Aorta (tissue), 5 donors: Measurements from ENCODE around the gene PDIK1L. TPM values are rescaled to one million over a fixed set of nuclear protein-coding genes. Genes with fewer than 3 reads are reported as not detected.

Experiments
- ATAC-seq: fragments of 200-7000 bp; cut with Tn5 transposase; one replicate; pipeline ENCODE4 v1.9.1; 2022; ENCODE audit warnings: moderate library complexity; ENCODE audit not compliant: low FRiP score
- DNase-seq, 2 donors: peaks; one replicate each; pipeline ENCODE4 v3.0.0-alpha.2; 2020
- H3K27ac ChIP-seq, 2 donors: one replicate each; pipeline ENCODE4 v1.5.1; 2013; ENCODE audit warnings: low read length in 2 of 2, mild to moderate bottlenecking in 2 of 2, moderate library complexity in 2 of 2, control low read depth in 1 of 2, inconsistent platforms in 1 of 2, low read depth in 1 of 2
- H3K27me3 ChIP-seq, 2 donors: one replicate each; pipeline ENCODE4 v1.6.1; 2013; ENCODE audit warnings: control low read depth in 1 of 2, low read length in 1 of 2, mild to moderate bottlenecking in 1 of 2, moderate library complexity in 1 of 2; ENCODE audit not compliant: insufficient read depth in 2 of 2, control insufficient read depth in 1 of 2
- H3K36me3 ChIP-seq, 2 donors: one replicate each; pipeline ENCODE4 v1.6.1; 2013; ENCODE audit warnings: control low read depth in 1 of 2, low read length in 1 of 2, mild to moderate bottlenecking in 1 of 2; ENCODE audit not compliant: insufficient read depth in 2 of 2, control insufficient read depth in 1 of 2
- H3K4me1 ChIP-seq, 2 donors: one replicate each; pipeline ENCODE4 v1.6.1; 2013; ENCODE audit warnings: low read length in 2 of 2, control low read depth in 1 of 2, mild to moderate bottlenecking in 1 of 2, moderate library complexity in 1 of 2; ENCODE audit not compliant: insufficient read depth in 2 of 2, control insufficient read depth in 1 of 2
- H3K4me3 ChIP-seq, 2 donors: one replicate each; pipeline ENCODE4 v1.5.1; 2013; ENCODE audit warnings: low read length in 2 of 2, control low read depth in 1 of 2, mild to moderate bottlenecking in 1 of 2
- H3K9me3 ChIP-seq: one replicate; pipeline ENCODE4 v1.6.1; 2013; ENCODE audit warnings: mild to moderate bottlenecking, low read length; ENCODE audit not compliant: control insufficient read depth
- WGBS, 2 donors: extraction: QIAGEN DNeasy Blood & Tissue Kit; methylation state at CpG; one replicate each; pipeline ENCODE4 v1.1.7; 2013; 5-methylcytosine and 5-hydroxymethylcytosine counted together
- intact Hi-C, 2 donors: fragments of 100-400 bp; cut with DNase I; formaldehyde crosslinking; loops; one replicate each; pipeline versions ENCODE4 v1.14.2 to v1.15.0; 2022
- polyA plus RNA-seq, 2 donors: library from polyadenylated mRNA; stranded (reverse); fragments of 200-250 nt; gene quantifications; one replicate each; pipeline ENCODE4 v1.2.3, GENCODE V29; 2013
- total RNA-seq, 2 donors: library from RNA; stranded (reverse); fragmentation: NEBNext Ultra II Directional; extraction: Animal tissue kit (Norgen Biotek cat#: 25700); gene quantifications; one replicate each; pipeline ENCODE4 v1.2.1, GENCODE V29; 2021
- donor health status: healthy with polysubstance abuse.
- donor health status: Bipolar disorder and iron deficiency.
- donor health status: DM: no; HTN: no; CAD: no.
- donor health status: DM: no; HTN: no; CAD: no.
- donor health status: DM: yes; HTN: yes; CAD: no.

PDIK1L gene
- total and polyA plus RNA-seq, 4 donors: 2.0 to 7.5 (median 5.1) TPM

DNA sequence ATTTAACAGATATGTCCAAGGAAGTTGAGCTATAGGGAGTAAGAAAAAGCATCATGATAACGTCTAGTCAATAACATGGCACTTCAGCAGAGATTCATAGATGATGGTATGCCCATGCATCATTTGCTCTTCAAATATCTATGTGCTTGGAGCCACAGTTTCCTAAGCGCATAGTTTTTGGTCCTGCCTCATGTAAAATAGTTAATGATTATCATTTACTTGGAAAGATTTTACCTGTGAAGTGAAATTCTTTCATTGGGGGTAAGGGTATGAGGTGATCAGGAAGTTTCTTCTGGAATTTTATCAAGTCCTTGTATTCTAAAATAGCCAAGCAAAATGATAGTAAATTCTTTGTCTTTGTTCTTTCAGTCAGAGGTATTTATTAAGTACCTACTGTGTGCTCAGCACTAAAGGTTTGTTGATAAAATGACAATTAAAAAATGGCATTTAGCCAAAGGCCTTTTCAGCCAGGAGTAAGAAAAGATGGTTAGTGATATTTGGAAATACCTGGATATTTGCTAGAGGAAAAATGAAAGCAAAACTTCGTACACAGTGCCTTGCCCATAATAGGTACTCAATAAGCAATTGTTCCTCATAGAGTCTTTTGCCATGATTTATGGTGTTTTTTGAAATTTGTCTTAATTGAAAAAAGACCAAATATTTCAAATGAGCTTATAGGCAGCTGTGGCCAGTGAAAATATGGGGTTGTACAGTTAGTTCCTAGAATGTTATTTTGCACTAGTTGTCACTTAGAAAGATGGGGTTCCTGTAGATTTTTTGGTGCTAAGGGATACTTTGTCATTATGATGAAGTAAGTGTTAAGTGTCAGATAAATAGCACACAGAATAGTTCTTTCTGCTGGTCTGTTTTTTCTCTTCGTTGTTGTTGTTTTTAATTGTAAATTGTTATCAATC is 13.1 kb downstream of the PDIK1L start:
- WGBS, 2 donors: 80 to 81% methylated on average over 4 of the region's 4 CpGs
- no peaks in the 10 kb centered on the region for H3K36me3 ChIP-seq
- H3K4me1 ChIP-seq: no peaks in the 10 kb centered on the region
- H3K27ac ChIP-seq: no peak overlapping the region
- intact Hi-C loops: no loop called here
- no peaks in the 10 kb centered on the region for H3K27me3 ChIP-seq
- H3K4me3 ChIP-seq: no peak overlapping the region
- ATAC-seq (no peak), DNase-seq (no peak)
- H3K9me3 ChIP-seq: no peaks in the 10 kb centered on the region

DNA sequence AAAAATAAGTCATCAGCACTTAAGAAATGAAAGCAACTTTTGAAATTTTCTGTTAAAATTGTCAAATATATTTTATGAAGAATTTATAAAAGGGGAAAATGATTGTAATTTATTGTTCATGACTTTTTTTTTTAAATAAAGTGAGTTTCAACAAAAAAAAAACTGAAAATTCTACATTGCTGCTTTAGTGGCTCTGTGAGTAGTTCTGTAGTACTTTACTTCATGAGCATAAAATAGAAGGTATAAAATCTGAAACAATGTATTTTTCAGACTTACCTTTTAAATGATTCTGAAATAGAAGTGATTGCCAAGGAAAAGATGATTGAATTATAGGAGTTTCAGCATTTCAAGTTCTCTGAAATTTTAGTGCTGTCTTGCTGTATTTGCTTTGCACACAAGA is 13.8 kb downstream of the PDIK1L start:
- intact Hi-C loops: no loop called here
- no peak for DNase-seq
- Histone ChIP-seq H3K27ac (no peak overlapping the region), H3K36me3 (no peaks in the 10 kb centered on the region), H3K27me3 (no peaks in the 10 kb centered on the region), H3K4me1 (no peaks in the 10 kb centered on the region), H3K4me3 (no peak overlapping the region), H3K9me3 (no peaks in the 10 kb centered on the region)
- no peak for ATAC-seq

- Histone ChIP-seq H3K9me3 (no peaks in the 10 kb centered on the region), H3K36me3 (no peaks in the 10 kb centered on the region), H3K27me3 (no peaks in the 10 kb centered on the region), H3K4me3 (no peak overlapping the region), H3K4me1 (no peaks in the 10 kb centered on the region), H3K27ac (no peak overlapping the region)
- intact Hi-C loops: no loop called here
- 82 to 86% methylated on average over 1 of the region's 1 CpG for WGBS, 2 donors
- no peak for ATAC-seq
- no peak for DNase-seq
Observed at GRCh38 chr1:26125946-26126320, 14.3 kb downstream of the PDIK1L start.

DNA sequence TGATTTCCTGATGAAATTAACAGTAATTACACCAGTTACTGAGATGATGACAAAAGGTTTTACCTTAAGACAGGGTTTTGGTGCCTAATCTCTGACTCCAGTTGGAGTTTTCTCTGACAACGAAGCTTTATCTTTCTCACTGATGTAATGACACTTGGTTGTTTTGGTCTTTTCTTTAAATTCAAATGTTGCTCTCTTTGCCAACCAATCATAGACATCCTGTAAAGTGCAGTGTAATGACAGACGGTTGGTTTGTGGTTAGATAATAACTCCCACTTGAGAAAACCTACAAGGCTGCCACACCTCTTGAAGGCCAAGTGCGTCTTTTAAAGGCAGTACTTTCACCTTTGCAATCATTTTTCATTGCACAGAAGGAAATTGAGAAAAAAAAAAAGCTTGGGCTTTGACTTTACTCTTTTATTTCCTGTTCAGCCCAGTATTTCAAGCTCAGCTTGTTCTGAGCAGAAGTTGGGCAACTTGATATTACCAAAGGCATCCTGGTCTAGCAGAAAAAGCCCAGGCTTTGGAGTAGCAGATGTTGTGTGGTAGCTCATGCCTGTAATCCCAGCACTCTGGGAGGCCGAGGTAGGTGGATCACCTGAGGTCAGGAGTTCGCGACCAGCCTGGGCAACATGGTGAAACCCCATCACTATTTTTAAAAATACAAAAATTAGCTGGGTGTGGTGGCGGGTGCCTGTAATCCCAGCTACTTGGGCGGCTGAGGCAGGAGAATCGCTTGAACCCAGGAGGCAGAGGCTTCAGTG is 14.9 kb downstream of the PDIK1L start:
- 85 to 90% methylated on average over 9 of the region's 9 CpGs for WGBS, 2 donors
- DNase-seq: no peak
- no peak for ATAC-seq
- Histone ChIP-seq H3K4me1 (no peaks in the 10 kb centered on the region), H3K9me3 (no peaks in the 10 kb centered on the region), H3K27me3 (no peaks in the 10 kb centered on the region), H3K36me3 (no peaks in the 10 kb centered on the region), H3K4me3 (no peak overlapping the region), H3K27ac (no peak overlapping the region)
- intact Hi-C loops: no loop called here

- Histone ChIP-seq H3K27me3 (no peaks in the 10 kb centered on the region), H3K27ac (no peak overlapping the region), H3K4me3 (no peak overlapping the region), H3K4me1 (no peaks in the 10 kb centered on the region), H3K36me3 (no peaks in the 10 kb centered on the region), H3K9me3 (no peaks in the 10 kb centered on the region)
- intact Hi-C loops: no loop called here
- ATAC-seq (no peak), DNase-seq (no peak)
- 62 to 64% methylated on average over 13 of the region's 13 CpGs for WGBS, 2 donors
Observed at GRCh38 chr1:26127235-26128163, 15.9 kb downstream of the PDIK1L start.

DNA sequence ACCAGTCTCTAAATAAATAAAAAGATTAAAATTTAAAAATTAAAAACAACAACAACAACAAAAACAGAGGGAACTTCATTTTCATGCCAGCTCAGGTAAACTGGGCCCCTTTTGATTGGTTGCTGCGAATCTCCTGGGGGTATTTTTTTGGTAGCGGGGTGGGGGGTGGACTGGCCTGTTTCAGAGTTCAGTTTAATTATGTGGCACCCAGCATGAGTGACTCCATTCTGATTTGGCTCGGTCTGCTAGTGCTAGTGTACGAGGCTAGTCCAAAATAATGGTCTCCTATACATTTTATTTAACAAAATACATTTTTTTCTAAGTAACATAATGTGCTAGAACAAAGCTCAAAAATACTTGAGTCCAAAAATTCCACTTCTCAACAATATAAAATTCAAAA is 18.2 kb downstream of the PDIK1L start:
- intact Hi-C loops: no loop called here
- no peak for DNase-seq
- no peaks in the 10 kb centered on the region for H3K4me1 ChIP-seq
- no peaks in the 10 kb centered on the region for H3K9me3 ChIP-seq
- H3K36me3 ChIP-seq: no peaks in the 10 kb centered on the region
- no peak for ATAC-seq
- H3K27ac ChIP-seq: no peak overlapping the region
- 91 to 99% methylated on average over 4 of the region's 4 CpGs for WGBS, 2 donors
- no peaks in the 10 kb centered on the region for H3K27me3 ChIP-seq
- no peak overlapping the region for H3K4me3 ChIP-seq

DNA sequence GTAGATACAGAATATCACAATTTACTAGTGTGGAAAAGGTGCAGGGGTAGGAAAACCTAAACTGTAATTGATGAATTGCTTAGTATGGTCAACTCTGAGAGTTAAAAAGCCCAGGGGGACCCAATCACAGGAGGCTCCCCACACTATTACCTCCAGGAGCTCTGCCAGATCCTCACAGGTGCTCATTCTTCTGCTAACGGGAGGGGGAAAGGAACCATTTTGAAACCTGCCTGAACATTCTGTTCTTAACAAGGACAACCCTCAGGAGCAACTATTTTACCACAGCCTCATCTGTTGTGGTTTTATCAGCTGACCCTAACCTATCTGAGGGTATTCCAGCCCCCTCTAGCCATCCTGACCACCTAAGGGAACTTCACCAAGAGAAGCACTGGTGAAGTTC is 19.1 kb downstream of the PDIK1L start:
- ATAC-seq: no peak
- Histone ChIP-seq H3K9me3 (no peaks in the 10 kb centered on the region), H3K4me1 (no peaks in the 10 kb centered on the region), H3K36me3 (no peaks in the 10 kb centered on the region), H3K27me3 (no peaks in the 10 kb centered on the region), H3K4me3 (no peak overlapping the region), H3K27ac (no peak overlapping the region)
- DNase-seq: no peak
- intact Hi-C loops: no loop called here
- WGBS, 2 donors: 45 to 73% methylated on average over 1 of the region's 1 CpG

DNA sequence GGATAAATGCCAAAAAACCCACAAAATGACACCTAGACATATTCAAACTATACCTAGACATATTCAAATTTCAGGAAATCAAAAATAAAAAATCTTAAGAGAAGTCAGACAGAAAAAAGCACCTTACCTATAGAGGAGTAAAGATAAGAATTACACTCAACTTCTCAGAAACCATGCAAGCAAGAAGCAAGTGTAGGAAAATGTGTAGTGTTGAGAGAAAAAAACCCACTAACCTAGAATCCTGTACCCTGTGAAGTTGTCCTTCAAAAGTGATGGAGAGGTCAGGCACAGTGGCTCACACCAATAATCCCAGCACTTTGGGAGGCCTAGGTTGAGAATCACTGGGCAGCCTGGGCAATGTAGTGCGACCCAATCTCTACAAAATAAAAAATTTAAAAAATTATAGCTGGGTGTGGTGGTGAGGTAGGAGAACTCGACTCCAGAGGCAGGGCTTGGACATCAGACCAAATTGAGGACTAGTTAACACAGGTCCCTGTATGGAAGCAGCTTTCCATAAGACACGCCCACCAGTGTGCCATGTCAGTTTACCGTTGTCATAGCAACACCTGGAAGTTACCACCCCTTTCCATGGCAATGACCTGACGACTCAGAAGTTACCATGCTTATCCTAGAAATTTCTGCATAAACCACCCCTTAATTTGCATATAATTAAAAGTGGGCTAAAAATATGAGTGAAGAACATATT is 20.7 kb downstream of the PDIK1L start:
- Histone ChIP-seq H3K9me3 (no peaks in the 10 kb centered on the region), H3K27me3 (no peaks in the 10 kb centered on the region), H3K27ac (no peak overlapping the region), H3K36me3 (no peaks in the 10 kb centered on the region), H3K4me1 (no peaks in the 10 kb centered on the region), H3K4me3 (no peak overlapping the region)
- ATAC-seq (no peak), DNase-seq (no peak)
- WGBS, 2 donors: 80 to 82% methylated on average over 5 of the region's 5 CpGs
- intact Hi-C loops: no loop called here
